Nephron progenitor cell (in vitro differentiated cells): Measurements from ENCODE around the gene GRM7.

Experiments used
- DNase-seq: peaks from one replicate; pipeline ENCODE4 v3.0.0; 2021
- H3K27ac Mint-ChIP-seq: 2 replicates; pipeline ENCODE4 v1.8.0; 2021; ENCODE audit warnings: mild to moderate bottlenecking, moderate library complexity, mixed read lengths
- H3K27me3 Mint-ChIP-seq: 2 replicates; pipeline ENCODE4 v1.8.0; 2021; ENCODE audit warnings: mild to moderate bottlenecking, low read depth, mixed read lengths; ENCODE audit not compliant: poor library complexity
- H3K36me3 Mint-ChIP-seq: 2 replicates; pipeline ENCODE4 v1.8.0; 2021; ENCODE audit warnings: low read depth, mixed read lengths
- H3K4me1 Mint-ChIP-seq: 2 replicates; pipeline ENCODE4 v1.8.0; 2021; ENCODE audit warnings: mixed read lengths
- H3K4me3 Mint-ChIP-seq: 2 replicates; pipeline ENCODE4 v1.8.0; 2021; ENCODE audit warnings: mild to moderate bottlenecking, moderate library complexity, mixed read lengths
- H3K9me3 Mint-ChIP-seq: 2 replicates; pipeline ENCODE4 v1.8.0; 2021; ENCODE audit warnings: mild to moderate bottlenecking, moderate library complexity, mixed read lengths
- CTCF ChIP-seq: fragments of 200-600 bp; sonication (generic); IDR thresholded peaks from 2 replicates; pipeline ENCODE4 v1.5.0; 2021; ENCODE audit warnings: antibody characterized with exemption

The GRM7 gene

DNA sequence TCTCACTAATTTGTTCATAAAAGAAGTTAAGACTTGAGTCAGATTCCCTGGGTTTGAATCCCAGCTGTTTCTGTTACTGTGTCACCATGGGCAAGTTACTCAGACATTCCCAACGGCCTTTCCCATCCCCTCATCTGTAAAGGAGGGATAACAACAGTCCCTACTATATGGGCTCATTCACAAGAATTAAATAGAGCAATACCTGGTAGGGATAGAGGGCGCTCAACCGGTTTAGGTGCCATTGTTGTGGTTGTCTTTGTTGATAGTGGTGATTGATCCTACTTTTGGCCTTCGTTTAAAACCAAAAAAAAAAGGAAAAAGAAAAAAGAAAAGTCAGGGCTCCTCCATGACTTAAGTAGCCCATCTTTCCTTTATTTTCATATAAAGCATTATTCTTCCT lies 563.1 kb downstream of the GRM7 start:
- Mint-ChIP-seq H3K4me1 (peaks cover 13% of the 10 kb centered on the region), H3K27me3 (peaks cover 7% of the 10 kb centered on the region), H3K4me3 (no peak overlapping the region), H3K9me3 (no peaks in the 10 kb centered on the region), H3K27ac (no peak overlapping the region), H3K36me3 (no peaks in the 10 kb centered on the region)
- DNase-seq = no peak
- TF ChIP-seq CTCF = no peak

DNA sequence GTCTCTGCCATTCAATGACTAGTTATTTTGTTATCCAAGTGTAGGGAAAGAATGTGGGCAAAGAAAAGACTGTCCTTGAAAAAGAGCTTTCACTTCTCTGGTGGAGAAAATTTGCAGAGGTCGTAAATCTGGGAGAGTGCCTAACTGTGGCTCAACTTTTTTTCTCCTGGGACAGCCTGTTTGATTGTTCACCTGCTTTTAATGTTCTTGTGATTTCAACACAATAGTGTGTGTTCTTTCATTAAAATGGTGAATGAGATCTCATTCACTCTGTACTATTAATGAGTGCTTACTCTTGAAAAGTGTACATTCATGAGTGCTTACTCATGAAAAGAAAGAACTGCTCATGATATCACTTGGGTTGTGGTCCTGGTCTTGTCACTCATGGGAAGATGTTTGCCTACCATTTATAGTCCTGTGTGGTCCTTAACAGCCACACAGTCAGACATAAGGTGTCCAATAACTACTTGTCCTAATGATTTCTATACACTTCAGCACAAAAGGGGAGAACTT lies 567.3 kb downstream of the GRM7 start:
- H3K4me1 Mint-ChIP-seq = peaks cover 13% of the 10 kb centered on the region
- no peak for TF ChIP-seq CTCF
- H3K27me3 Mint-ChIP-seq = peaks cover 7% of the 10 kb centered on the region
- DNase-seq = no peak
- H3K4me3 Mint-ChIP-seq = no peak overlapping the region
- H3K9me3 Mint-ChIP-seq = peaks cover 20% of the 10 kb centered on the region
- H3K27ac Mint-ChIP-seq = no peak overlapping the region
- peaks cover 5% of the 10 kb centered on the region for H3K36me3 Mint-ChIP-seq

- no peak for TF ChIP-seq CTCF
- H3K27ac Mint-ChIP-seq = no peak overlapping the region
Observed at GRCh38 chr3:7432610-7433009, 571.7 kb downstream of the GRM7 start.

DNA sequence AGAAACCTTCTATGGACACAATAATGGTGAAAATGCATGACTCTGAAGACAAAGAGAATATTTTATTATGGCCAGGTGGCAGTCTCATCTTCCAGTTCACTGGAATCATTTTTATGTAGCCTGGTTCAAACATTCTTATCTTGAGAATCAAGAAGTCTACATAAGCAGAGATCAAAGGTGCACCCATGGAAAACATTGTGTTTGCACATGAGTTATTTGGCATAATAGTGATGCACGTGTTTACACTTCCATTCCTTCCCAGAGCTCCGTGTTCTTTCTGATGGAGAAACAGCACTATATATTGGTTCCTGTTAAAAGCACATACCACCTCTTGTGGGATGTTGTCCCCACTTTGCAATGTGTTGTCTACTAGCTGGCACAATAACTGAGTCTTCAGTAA lies 572.2 kb downstream of the GRM7 start:
- peaks cover 9% of the 10 kb centered on the region for H3K4me1 Mint-ChIP-seq
- H3K9me3 Mint-ChIP-seq = peaks cover 24% of the 10 kb centered on the region
- H3K27me3 Mint-ChIP-seq = no peaks in the 10 kb centered on the region
- H3K36me3 Mint-ChIP-seq = peaks cover 5% of the 10 kb centered on the region
- H3K4me3 Mint-ChIP-seq = no peak overlapping the region
- no peak for TF ChIP-seq CTCF
- no peak overlapping the region for H3K27ac Mint-ChIP-seq
- no peak for DNase-seq

More at GRCh38 chr3:7432610-7433009, 571.7 kb downstream of the GRM7 start:
- no peak for DNase-seq
- H3K4me1 Mint-ChIP-seq = peaks cover 10% of the 10 kb centered on the region
- peaks cover 24% of the 10 kb centered on the region for H3K9me3 Mint-ChIP-seq
- no peak overlapping the region for H3K4me3 Mint-ChIP-seq
- H3K27me3 Mint-ChIP-seq = no peaks in the 10 kb centered on the region
- peaks cover 5% of the 10 kb centered on the region for H3K36me3 Mint-ChIP-seq

- no peak for TF ChIP-seq CTCF
- no peaks in the 10 kb centered on the region for H3K27me3 Mint-ChIP-seq
- no peak overlapping the region for H3K27ac Mint-ChIP-seq
- peaks cover 5% of the 10 kb centered on the region for H3K36me3 Mint-ChIP-seq
- no peak for DNase-seq
- peaks cover 24% of the 10 kb centered on the region for H3K4me1 Mint-ChIP-seq
- no peak overlapping the region for H3K4me3 Mint-ChIP-seq
- H3K9me3 Mint-ChIP-seq = peaks cover 20% of the 10 kb centered on the region
Observed at GRCh38 chr3:7436542-7436941, 575.6 kb downstream of the GRM7 start.

DNA sequence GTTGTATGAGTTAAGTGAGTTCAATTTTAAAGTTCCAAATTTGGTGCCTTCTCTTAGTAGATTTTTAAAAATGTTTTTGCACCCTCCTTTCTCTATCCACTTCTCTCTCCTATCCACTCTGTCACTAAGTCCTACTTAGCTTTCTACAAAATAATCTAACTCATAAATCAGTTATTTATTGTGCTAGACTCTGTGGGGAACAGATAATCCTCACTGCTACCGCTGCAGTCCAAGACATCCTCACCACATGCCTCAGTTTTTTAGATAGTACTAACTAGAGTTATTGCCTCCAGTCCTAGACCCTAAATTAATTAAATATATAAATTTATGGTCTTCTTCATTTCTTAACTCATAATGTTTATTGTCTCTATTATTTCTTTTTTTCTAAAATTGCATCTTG lies 576.3 kb downstream of the GRM7 start:
- no peak overlapping the region for H3K4me3 Mint-ChIP-seq
- peaks cover 24% of the 10 kb centered on the region for H3K4me1 Mint-ChIP-seq
- H3K9me3 Mint-ChIP-seq = peaks cover 21% of the 10 kb centered on the region
- TF ChIP-seq CTCF = no peak
- DNase-seq = no peak
- no peaks in the 10 kb centered on the region for H3K27me3 Mint-ChIP-seq
- H3K27ac Mint-ChIP-seq = peak overlapping the region; percentile 26
- H3K36me3 Mint-ChIP-seq = peaks cover 5% of the 10 kb centered on the region
